Measurements from ENCODE around the gene PPP2R5D.

DNA sequence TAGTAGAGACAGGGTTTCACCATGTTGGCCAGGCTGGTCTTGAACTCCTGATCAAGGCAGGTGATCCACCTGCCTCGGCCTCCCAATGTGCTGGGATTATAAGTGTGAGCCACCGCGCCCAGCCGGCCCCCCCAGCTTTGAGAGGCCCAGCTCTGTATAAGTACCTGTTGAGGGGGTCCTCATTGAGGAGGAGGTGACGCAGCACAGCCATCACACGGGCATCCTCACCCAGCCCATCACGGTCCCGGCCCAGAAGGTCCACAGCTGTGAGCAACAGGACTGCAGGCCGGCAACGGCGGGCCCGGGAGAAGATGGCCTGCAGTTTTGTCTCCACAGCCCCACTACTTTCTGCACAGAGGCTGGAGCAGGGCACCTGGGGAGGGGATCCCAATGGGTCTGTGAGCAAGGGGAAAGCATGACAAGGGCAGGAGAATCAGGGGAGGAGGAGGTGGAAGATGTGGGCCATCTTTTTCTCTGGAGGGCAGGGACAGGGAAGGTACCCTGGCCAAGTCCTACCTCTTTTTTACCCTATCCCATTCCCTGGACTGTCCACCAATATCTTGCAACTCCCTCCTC is 16.2 kb upstream of the PPP2R5D start:
- TF ChIP-seq, protein P1, sequence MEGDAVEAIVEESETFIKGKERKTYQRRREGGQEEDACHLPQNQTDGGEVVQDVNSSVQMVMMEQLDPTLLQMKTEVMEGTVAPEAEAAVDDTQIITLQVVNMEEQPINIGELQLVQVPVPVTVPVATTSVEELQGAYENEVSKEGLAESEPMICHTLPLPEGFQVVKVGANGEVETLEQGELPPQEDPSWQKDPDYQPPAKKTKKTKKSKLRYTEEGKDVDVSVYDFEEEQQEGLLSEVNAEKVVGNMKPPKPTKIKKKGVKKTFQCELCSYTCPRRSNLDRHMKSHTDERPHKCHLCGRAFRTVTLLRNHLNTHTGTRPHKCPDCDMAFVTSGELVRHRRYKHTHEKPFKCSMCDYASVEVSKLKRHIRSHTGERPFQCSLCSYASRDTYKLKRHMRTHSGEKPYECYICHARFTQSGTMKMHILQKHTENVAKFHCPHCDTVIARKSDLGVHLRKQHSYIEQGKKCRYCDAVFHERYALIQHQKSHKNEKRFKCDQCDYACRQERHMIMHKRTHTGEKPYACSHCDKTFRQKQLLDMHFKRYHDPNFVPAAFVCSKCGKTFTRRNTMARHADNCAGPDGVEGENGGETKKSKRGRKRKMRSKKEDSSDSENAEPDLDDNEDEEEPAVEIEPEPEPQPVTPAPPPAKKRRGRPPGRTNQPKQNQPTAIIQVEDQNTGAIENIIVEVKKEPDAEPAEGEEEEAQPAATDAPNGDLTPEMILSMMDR (IDR thresholded peaks at IDR 0.05): no peak
- TF ChIP-seq POLR2A (IDR thresholded peaks at IDR 0.05): no peak

Measured in esophagus squamous epithelium (tissue), 4 donors.